CD4-positive, alpha-beta T cell treated with Interleukin-4 for 4 hours (primary cell): ENCODE results near the gene GOLGA6B.
"Not testable (repeated sequence)": the region's sequence is repeated elsewhere in the genome, so short reads cannot be mapped to it uniquely, and the experiment has no call there.

Experiments
- DNase-seq: peaks from one replicate; pipeline ENCODE4 v3.0.0-alpha.2; 2020

GOLGA6B gene

GRCh38 chr15:72654397-72654796 lies at the start of gene GOLGA6B:
Gene GOLGA6B, plus strand, starts transcription at chr15:72654697. Its CDS starts 41 bp downstream, at chr15:72654738.
- DNase-seq = not testable (repeated sequence)

GRCh38 chr15:72604794-72605193 lies 49.7 kb upstream of the GOLGA6B start:
- DNase-seq = no peak

GRCh38 chr15:72608084-72608483 lies 46.4 kb upstream of the GOLGA6B start:
- not testable (repeated sequence) for DNase-seq

- no peak for DNase-seq
Measured at GRCh38 chr15:72609862-72610261, 44.6 kb upstream of the GOLGA6B start.

- DNase-seq = not testable (repeated sequence)
Measured at GRCh38 chr15:72612324-72612723, 42.2 kb upstream of the GOLGA6B start.

- DNase-seq = no peak
Measured at GRCh38 chr15:72614810-72615532, 39.5 kb upstream of the GOLGA6B start.

- not testable (repeated sequence) for DNase-seq
Measured at GRCh38 chr15:72615533-72616233, 38.8 kb upstream of the GOLGA6B start.

GRCh38 chr15:72616491-72617210 lies 37.8 kb upstream of the GOLGA6B start:
- DNase-seq = no peak

- DNase-seq = not testable (repeated sequence)
Measured at GRCh38 chr15:72623854-72624253, 30.6 kb upstream of the GOLGA6B start.

GRCh38 chr15:72626153-72626552 lies 28.3 kb upstream of the GOLGA6B start:
- DNase-seq = not testable (repeated sequence)

- DNase-seq = not testable (repeated sequence)
Measured at GRCh38 chr15:72628249-72629067, 26.0 kb upstream of the GOLGA6B start.

GRCh38 chr15:72629068-72629570 lies 25.4 kb upstream of the GOLGA6B start:
- DNase-seq = not testable (repeated sequence)

GRCh38 chr15:72636519-72637282 lies 17.8 kb upstream of the GOLGA6B start:
- peak; percentile 49 for DNase-seq

GRCh38 chr15:72639759-72640483 lies 14.6 kb upstream of the GOLGA6B start:
- not testable (repeated sequence) for DNase-seq

GRCh38 chr15:72642271-72642670 lies 12.2 kb upstream of the GOLGA6B start:
- not testable (repeated sequence) for DNase-seq

- not testable (repeated sequence) for DNase-seq
Measured at GRCh38 chr15:72648631-72649253, 5.8 kb upstream of the GOLGA6B start.

- not testable (repeated sequence) for DNase-seq
Measured at GRCh38 chr15:72656014-72656413, 1.5 kb downstream of the GOLGA6B start.

- not testable (repeated sequence) for DNase-seq
Measured at GRCh38 chr15:72661081-72661480, 6.6 kb downstream of the GOLGA6B start.

- DNase-seq = not testable (repeated sequence)
Measured at GRCh38 chr15:72663931-72664330, 9.4 kb downstream of the GOLGA6B start.

GRCh38 chr15:72665706-72666105 lies 11.2 kb downstream of the GOLGA6B start:
- not testable (repeated sequence) for DNase-seq
